ENCODE measurements around the gene PCNT.

Gene PCNT

DNA sequence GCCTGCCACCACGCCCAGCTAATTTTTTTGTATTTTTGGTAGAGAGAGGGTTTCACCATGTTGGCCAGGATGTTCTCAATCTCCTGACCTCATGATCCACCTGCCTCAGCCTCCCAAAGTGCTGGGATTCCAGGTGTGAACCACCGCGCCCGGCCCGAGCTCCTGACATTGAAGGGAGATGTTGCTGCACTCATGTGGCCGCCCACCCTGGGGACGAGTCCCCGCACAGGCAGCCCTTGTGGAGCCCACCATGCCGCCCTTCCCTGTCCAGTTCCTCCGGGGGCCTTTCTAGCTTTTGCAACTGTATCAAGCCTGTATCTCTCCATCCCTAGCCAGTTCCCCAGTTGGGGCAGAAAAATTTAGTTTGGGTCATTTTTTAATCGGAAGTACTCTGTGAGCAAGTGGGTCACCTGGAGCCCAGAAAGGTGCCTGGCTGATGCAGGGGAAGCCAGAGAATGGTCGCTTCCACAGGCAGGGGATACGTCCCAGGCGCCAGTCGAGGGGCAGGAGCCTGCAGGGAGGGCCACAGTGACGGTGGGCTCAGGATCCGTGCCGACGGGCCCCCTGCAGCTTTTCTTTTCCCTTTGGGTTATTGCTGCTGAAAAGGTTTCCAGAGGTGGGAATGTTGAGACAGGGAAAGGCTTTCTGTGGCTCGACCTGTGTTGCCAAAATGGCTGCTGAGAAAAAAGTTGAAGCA lies 20.4 kb downstream of the PCNT start:
- no peak for DNase-seq

DNA sequence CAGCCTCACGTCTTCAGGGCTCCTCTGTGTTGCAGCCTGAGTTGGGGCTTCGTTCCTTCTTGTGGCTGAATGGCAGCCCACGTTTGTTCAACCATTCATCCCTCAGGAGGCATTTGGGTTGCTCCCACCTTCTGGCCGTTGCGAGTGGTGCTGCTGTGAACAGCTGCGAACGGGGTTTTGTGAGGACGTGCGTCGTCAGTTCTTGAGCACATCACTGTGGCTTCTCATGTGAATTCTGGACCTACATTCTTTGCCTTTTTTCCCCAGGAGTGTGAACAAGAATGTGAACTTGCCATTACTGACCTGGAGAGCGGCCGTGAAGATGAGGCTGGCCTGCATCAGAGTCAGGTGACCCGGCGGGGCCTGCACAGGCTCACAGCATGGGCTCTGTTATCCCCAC lies 21.9 kb downstream of the PCNT start:
- DNase-seq = no peak

DNA sequence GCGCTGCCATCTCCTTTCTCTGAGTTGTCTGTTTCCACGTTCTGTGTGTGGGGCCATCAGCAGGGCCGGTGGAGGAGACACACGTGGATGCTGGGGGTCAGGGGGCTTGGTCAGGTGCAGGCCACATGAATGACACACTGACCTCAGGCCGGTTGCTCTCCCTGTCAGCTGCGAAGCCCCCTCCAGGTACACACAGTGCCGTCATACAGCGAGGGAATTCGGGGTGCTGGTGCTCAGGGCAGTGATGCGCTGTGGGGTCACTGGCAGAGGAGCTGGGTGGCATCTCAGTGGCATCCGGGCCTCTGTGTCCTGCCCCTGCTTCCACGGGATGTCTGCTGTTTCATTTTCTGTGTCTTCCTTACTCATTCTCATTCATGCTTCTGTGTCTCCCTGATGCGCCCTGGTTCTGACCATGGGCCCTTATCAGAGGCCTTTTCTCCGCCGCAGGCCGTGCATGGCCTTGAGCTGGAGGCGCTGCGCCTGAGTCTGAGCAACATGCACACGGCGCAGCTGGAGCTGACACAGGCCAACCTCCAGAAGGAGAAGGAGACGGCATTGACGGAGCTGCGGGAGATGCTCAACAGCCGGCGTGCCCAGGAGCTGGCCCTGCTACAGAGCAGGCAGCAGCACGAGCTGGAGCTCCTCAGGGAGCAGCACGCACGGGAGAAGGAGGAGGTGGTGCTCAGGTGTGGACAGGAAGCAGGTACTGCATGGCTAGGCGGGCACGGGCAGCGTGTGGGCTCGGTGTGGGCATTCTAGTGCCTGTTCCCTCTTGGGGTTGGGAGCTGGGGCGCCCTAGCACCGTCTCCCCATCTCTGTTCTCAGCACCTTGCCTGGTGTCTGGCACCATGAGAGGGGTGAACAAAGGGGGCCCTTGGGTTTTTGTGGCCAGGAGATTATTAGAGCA lies 22.6 kb downstream of the PCNT start:
- no peak for DNase-seq

DNA sequence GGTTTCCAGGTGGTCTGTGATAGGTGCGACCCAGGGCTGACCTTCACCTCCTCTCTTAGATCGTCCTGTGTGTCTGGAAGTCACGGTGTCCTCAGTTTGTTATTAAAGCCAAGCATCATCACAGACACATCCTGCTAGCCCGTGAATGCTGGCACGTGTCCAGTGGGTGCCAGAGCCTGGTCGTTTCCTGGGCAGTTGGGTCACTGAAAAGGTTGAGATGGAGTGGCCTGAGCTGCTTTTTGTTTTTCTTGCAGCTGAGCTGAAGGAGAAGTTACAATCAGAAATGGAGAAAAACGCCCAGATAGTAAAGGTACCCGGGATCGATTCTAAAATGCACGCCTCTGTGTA lies 23.2 kb downstream of the PCNT start:
- DNase-seq = no peak

DNA sequence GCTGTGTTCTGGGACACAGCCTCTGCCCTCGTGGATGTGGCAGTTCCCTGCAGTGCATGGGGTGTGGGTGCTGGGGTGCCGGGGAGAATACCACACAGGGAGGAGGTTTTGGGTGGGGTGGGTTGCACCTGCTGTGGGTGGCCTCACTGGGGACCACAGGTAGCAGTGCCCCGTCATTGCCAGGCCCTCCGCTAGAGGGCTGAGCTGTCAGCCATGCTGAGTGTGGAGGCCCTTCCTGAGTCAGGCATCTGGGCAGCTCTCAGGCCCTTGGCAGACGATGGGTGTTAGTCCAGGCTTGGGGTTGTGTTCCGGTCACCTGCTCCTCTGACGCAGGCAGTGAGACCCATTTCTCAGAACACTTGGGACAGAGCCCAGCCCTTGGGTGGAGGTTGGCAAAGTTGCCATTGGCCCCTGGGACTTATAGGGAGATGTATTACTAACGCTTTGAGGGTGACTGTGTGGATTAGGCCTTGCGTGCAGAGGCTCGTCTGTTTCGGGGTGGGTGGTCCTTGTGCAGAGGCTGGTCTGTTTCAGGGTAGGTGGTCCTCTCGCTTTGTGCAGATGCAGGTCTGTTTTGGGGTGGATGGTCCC lies 23.9 kb downstream of the PCNT start:
- no peak for DNase-seq

DNA sequence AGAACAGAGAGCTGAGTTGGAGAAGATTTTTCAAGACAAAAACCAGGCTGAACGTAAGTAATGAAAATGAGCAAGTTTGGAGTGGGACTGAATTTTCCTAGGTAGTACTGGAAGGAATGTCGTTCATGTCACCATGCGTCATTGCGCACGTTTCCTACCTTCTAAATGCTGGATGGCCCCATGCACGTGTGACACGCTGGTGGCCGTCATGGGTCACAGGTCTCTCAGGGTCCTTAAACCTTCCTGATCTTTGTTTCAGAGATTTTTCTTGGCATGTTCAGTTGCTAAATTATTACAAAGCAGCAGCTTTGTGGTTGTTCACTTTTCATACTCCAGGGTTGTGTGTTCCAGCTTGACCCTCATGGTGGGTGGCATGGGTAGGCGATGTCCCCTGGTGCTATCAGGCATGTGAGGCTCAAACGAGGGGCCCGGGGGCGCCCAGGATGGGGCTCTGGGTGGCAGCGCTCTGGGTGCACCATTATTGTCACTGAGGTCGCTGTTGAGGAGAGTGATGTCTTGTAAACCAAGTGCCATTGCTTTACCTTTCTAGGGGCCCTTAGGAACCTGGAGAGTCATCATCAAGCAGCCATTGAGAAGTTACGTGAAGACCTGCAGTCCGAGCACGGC lies 25.3 kb downstream of the PCNT start:
- DNase-seq = no peak

DNA sequence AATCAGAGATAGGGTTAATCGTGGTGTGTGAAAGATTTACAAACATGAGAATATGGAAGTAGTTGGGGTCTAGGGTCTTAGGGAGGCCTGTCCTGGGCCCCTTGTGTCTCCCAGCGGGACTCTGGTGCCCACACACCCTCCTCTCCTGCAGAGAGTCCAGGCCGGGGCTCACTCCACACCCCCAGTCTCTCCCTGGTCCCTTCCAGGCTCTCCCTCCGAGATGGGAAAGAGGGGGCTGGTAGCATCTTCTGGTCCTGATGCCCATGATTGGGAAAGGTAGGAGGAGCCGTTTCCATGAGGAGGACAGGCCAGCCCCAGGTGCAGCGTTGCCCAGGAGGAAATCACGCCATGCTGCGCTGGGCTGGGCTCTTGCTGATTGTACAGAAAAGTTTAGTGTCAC lies 26.6 kb downstream of the PCNT start:
- DNase-seq = no peak

DNA sequence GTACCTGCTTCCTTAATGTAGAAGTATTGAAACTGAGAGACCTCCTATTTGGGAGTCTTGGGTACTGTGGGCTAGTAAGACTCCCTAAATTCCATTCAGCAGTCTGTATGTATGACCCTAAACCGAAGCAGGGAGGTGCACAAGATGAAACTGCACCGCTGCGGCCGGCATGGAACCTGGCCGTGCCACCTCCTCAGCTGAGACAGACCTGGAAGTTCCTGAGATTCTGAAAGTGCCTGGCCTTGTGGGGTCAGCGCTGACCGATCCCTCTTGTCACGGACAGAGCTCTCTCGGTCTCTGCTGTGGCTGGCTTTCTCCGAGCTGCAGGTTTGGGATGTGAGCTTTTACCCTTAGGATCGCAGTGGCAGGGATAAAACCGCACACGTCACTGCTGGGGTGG lies 27.0 kb downstream of the PCNT start:
- DNase-seq = no peak

DNA sequence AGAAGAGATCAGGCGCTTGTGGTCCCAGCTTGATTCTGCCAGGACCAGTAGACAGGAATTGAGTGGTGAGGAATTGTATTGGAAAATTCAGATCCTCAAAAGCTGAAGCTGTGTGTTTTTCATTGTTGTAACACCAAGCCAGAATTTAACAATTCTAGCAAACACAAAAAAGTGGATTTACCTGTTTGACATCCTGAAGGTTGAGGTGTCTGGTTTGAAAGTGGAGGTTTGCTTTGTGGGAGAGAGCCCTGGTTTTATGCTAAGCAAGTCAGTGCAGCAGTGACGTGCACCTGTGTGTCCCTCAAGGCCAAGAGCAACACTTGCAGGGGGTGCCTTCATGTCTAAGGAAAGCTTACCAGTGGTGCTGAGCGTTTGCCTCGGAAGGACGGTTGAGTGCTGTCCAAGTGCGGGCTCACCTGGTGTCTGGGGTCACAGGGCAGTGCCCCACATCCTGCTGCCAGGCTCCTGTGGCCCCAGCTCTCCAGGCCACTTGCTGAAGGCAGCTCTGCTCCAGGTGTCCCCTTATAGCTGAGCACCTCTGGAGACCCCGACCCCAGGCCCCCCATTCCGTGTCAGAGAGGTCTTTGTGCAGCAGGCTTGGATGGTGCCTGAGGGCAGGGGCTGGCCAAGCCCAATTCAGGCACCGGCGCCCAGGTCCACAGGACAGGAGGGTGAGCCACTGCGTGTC lies 27.7 kb downstream of the PCNT start:
- DNase-seq = no peak

DNA sequence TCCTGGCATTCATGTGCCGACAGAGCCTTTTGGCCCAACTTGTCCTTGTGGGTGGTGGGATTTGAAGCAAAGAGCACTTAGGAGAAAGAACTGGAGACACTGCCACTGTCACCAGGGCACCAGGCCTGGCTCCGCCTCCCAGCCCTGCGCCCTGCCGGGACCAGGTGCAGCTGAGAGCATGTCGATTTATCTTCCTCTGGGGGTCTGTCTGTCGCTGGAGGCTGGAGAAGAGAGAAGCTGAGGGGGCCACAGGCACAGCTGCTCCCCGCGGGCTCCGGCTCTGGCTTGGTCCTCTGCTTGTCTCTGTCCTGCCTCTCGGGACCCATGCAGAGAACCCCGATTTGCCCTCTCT lies 28.2 kb downstream of the PCNT start:
- no peak for DNase-seq

DNA sequence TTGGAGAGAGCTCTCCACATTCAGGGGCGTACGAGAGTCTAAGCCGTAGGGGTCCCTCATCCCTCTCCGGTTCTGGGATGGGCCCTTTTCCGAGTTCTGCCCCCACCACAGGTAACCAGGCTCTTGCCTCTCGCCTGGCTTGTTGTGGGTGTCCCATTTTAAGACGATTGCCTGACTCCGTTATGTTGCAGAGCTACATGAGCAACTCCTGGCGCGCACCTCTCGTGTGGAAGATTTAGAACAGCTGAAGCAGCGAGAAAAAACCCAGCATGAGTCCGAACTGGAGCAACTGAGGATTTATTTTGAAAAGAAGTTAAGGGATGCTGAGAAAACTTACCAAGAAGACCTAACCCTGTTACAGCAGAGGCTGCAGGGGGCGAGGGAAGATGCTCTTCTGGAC lies 29.0 kb downstream of the PCNT start:
- DNase-seq = no peak

DNA sequence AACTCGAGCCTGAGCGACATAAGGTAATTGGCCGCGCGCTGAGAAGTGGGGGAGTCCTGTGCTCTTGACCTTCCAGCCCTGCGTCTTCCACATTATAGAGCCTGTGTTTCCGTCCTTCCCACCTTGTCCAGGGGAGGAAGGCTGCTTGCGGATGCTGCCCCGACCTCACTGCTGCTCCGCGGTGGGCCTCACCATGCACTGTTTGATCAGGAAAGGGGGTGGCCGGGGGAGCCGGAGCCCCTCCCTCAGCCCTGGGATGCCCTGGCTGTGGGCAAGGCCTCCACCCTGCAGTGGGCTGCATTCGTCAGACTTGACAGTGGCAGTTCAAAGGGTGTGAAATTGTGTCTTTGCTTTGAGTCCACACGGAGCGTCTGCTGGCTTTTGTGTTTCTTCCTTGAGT lies 30.1 kb downstream of the PCNT start:
- DNase-seq = no peak

DNA sequence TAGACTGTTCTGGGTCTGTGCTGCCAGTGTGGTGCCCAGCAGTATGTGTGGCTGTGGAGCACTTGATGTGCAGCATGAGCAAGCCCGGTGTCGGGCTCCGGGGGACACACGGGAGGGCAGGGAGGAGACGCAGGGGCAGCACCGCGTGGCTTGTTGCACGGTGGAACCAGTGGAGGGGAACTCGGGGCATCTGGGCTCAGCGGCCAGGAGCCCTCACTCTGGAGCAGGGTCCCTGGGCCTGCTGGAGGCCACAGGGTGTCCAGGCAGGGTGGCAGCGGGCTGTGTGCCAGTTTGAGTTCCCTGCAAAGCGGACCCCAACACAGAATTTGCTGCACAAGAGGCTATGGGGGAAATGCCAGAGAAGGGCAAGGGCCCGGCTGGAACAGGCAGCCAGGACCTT lies 30.6 kb downstream of the PCNT start:
- DNase-seq = no peak

DNA sequence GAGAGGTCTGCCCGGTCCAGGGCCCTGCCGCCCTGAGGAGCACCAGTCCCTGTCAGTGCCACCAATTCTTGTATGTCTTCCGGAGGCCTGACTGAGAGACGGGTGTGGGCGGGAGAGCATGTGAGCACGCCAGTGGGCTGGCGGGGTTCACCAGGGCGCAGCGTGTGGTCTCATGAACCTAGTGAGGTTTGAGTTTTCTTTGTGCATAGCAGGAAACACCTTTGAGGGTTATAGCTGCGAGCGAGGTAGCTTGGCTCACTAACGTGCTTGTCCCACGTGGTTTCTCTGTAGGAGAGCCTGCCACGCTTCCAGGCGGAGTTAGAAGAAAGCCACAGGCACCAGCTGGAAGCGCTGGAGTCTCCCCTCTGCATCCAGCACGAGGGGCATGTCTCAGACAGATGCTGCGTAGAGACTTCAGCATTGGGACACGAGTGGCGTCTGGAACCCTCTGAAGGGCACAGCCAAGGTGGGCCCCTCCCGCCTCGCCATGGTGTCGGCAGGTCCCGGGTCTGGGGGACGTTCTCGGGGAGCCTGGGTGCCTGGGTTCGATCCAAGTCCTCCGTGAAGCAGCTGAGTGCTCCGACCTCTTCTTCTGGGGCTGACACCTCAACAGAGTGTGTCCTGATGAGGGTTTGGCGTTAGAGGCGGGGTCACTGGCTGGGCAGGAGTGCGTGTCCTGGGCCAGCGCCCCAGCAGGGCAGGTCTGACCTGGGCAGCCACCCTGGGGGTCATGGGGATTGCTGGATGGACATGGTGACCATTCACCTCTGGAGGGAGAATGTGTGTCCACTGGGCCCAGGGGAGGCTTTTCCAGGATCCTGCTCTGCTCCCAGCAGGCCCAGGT lies 31.4 kb downstream of the PCNT start:
- DNase-seq = no peak

DNA sequence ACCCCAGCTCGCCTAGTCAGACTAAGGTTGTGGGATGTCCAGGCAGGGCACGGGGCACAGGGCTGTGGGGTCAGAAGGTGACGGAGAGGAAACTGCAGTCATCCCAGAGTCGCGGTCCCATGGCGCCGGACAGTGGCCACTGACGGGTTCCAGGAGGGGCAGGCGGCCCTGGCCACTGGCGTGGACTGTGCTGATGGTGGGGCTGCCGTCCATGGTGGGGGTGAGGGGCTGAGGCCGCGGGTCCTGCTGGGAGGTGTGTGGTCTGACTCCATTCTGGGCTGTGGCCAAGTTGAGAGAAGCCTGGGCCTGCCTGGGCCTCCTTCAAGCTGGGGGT lies 32.0 kb downstream of the PCNT start:
- DNase-seq = no peak

DNA sequence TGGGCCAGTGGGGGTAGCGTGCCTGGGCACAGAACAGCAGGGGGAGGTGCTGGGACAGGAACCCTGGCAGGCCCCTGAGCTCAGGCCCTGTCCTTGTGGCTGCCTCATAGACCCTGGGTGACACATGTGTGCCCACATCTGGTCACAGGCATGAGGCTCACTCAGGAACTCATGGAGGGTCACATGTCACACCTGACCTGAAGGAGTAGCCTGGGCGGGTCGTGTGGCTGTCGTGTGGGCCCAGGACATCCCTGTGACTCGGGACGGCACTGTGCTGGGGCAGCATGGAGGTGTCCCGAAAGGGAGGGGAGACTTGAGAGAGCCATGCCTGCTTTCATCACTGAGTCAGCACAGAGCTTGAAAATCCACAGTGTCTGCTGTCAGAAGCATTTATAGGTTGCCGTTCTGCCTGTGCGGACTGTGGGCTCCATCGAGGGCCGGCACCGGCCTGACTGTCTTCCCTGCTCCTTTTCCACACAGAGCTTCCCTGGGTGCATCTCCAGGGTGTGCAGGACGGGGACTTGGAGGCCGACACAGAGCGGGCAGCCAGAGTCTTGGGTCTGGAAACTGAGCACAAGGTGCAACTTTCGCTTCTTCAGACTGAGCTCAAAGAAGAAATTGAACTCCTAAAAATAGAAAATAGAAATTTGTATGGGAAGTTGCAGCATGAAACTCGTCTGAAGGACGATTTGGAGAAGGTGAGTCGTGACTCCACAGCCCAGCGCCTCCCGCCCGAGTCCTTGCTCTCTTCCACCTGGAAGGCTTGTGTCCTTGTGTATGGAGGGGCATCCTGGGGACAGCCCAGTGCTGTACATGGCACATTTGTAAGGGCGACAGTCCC lies 32.8 kb downstream of the PCNT start:
- DNase-seq = no peak

DNA sequence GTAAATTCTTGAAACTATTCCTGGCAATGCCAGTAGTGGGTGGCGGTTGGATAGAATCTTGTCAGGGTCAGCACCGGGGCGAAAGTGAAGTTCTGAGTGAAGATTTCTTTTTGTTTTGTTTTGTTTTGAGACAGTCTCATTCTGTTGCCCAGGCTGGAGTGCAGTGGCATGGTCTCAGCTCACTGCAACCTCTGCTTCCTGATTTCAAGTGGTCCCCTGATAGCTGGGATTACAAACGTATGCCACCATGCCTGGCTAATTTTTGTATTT lies 33.3 kb downstream of the PCNT start:
- no peak for DNase-seq

DNA sequence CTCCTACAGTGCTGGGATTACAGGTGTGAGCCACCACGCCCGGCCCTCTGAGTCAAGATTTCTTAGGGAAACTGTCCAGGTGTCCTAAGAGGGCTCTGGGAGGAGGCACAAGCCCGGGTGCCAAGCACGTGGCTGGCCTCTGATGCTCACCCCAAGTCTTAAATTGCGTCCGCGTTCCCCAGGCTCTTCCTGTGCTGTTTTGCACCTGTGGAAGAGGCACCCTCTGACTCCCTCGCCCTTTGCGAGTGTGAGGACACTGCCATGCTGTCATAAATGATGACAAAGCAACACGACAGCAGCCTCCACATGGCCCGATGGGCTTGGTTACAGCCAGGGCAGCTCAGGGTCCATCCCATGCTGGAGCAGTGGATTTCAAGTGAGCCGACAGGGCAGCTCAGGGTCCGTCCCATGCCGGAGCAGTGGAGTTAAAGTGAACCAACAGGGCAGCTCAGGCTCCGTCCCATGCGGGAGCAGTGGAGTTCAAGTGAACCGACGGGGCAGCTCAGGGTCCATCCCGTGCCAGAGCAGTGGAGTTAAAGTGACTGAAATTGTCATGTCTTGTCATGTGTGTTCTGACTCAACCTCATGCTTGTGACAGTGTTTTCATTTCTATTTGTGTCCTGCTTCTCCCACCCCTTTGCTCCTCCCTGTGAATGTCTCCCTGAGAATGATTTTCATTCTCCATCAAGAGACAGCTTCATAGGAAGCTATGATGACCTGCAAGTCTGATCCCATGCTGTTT lies 33.9 kb downstream of the PCNT start:
- no peak for DNase-seq

DNA sequence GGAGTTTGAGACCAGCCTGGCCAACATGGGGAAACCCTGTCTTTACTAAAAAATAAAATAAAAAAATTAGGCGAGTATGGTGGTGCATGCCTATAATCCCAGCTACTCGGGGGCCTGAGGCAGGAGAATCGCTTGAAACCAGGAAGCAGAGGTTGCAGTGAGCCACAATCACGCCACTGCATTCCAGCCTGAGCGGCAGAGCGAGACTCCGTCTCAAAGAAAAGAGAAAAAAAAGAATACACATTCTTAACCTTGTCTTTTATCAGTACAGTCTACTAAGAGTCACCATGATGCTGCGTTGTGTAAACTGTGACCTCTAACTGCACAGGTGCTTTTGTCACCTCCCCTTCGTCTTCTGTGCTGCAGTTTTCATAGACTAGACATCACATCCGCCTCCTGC lies 37.2 kb downstream of the PCNT start:
- DNase-seq = no peak

DNA sequence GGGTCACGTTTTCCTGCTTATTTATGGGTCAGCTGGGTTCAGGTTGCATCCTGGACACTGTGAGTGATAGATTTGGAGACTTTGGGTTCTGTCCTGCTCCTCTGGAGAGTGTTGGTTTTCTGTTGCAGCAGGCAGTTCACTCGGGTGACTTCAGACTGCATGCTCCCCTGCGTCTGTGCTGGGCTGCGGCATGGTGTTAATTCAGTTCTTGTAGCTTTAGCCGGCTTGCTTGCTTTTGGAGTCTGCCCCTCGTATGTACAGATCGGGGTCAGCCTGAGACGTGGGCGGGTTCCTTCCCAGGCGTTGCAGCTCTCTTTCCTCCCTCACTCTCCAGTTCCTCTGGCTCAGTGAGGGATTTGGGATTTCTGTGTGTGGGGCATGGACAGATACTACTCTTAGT lies 38.0 kb downstream of the PCNT start:
- no peak for DNase-seq

DNA sequence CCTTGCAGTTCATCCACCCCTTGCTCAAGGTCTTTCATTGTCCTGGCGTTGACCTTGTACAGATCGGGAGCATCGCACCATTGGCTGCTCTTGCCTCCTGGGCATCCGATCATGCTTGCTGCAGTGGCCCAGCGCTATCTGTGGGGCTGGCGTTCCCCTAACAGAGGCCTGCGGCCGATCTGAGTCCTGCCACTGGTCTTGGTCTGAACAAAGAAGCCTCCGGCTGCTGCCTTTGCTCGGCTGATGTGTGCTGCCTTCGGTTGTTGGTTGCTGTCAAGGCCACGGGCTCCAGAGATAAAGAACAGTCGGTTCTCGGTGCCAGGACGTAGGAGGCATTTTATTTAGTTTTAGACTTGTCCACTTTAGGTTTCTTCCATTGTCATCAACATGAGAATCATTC lies 39.0 kb downstream of the PCNT start:
- no peak for DNase-seq

Data from NCI-H1694 treated with DMSO at 0.1 percent for 48 hours (cell line).